ENCODE results near the gene ADCY2. TPM values are rescaled to one million over a fixed set of nuclear protein-coding genes. Genes with fewer than 3 reads are reported as not detected.

Gene ADCY2
- total RNA-seq, 3 donors from 2014 or later, result 1.7 to 14.8 (median 2.2) TPM

- Histone ChIP-seq H3K36me3 (ENCODE audit: low read depth) (no peaks in the 10 kb centered on the region), H3K9me3 (no peaks in the 10 kb centered on the region), H3K4me3 (no peak overlapping the region), H3K4me1 (ENCODE audit: low read depth) (no peaks in the 10 kb centered on the region)
- DNase-seq (no peak), ATAC-seq (no peak)
- intact Hi-C loops (cut with DNase I, micrococcal nuclease), result no loop called here
- TF ChIP-seq CTCF (IDR thresholded peaks at IDR 0.05), result no peak
These were observed 429.1 kb downstream of the ADCY2 start for GRCh38 chr5:7824995-7825394.

GRCh38 chr5:7825630-7826029 is 429.7 kb downstream of the ADCY2 start:
- H3K4me1 ChIP-seq (ENCODE audit: low read depth), result no peaks in the 10 kb centered on the region
- no peaks in the 10 kb centered on the region for H3K36me3 ChIP-seq (ENCODE audit: low read depth)
- no peaks in the 10 kb centered on the region for H3K9me3 ChIP-seq
- no peak for TF ChIP-seq CTCF (IDR thresholded peaks at IDR 0.05)
- DNase-seq (no peak), ATAC-seq (no peak)
- H3K4me3 ChIP-seq, result no peak overlapping the region
- intact Hi-C loops (cut with DNase I, micrococcal nuclease), result no loop called here

- H3K9me3 ChIP-seq, result no peaks in the 10 kb centered on the region
- no peaks in the 10 kb centered on the region for H3K36me3 ChIP-seq (ENCODE audit: low read depth)
- ATAC-seq (no peak), DNase-seq (no peak)
- H3K4me3 ChIP-seq, result no peak overlapping the region
- no peak for TF ChIP-seq CTCF (IDR thresholded peaks at IDR 0.05)
- H3K4me1 ChIP-seq (ENCODE audit: low read depth), result no peaks in the 10 kb centered on the region
- intact Hi-C loops (cut with DNase I, micrococcal nuclease), result no loop called here
These were observed 431.7 kb downstream of the ADCY2 start for GRCh38 chr5:7827610-7828009.

GRCh38 chr5:7828269-7828668 is 432.3 kb downstream of the ADCY2 start:
- Histone ChIP-seq H3K36me3 (ENCODE audit: low read depth) (no peaks in the 10 kb centered on the region), H3K9me3 (no peaks in the 10 kb centered on the region), H3K4me1 (ENCODE audit: low read depth) (no peaks in the 10 kb centered on the region), H3K4me3 (no peak overlapping the region)
- DNase-seq (peak in 1 of 3 donors; percentile 24), ATAC-seq (peak; percentile 83)
- intact Hi-C loops (cut with DNase I, micrococcal nuclease), result no loop called here
- no peak for TF ChIP-seq CTCF (IDR thresholded peaks at IDR 0.05)

GRCh38 chr5:7834982-7835381 is 439.0 kb downstream of the ADCY2 start:
- H3K4me1 ChIP-seq (ENCODE audit: low read depth), result no peaks in the 10 kb centered on the region
- H3K4me3 ChIP-seq, result no peak overlapping the region
- no peak for ATAC-seq
- DNase-seq, result no peak
- intact Hi-C loops (cut with DNase I, micrococcal nuclease), result no loop called here
- no peaks in the 10 kb centered on the region for H3K36me3 ChIP-seq (ENCODE audit: low read depth)
- H3K9me3 ChIP-seq, result no peaks in the 10 kb centered on the region
- TF ChIP-seq CTCF (IDR thresholded peaks at IDR 0.05), result no peak

- no peak for TF ChIP-seq CTCF (IDR thresholded peaks at IDR 0.05)
- intact Hi-C loops (cut with DNase I, micrococcal nuclease), result no loop called here
- DNase-seq (no peak), ATAC-seq (no peak)
- Histone ChIP-seq H3K4me1 (ENCODE audit: low read depth) (no peaks in the 10 kb centered on the region), H3K36me3 (ENCODE audit: low read depth) (no peaks in the 10 kb centered on the region), H3K4me3 (no peak overlapping the region), H3K9me3 (no peaks in the 10 kb centered on the region)
These were observed 441.5 kb downstream of the ADCY2 start for GRCh38 chr5:7837403-7837802.

Data from mucosa of descending colon (tissue), 3 donors.